ENCODE measurements around the gene KRT85.

Gene KRT85

GRCh38 chr12:52331833-52332232 lies 35.4 kb downstream of the KRT85 start:
- H3K4ac ChIP-seq (ENCODE audit: low read depth in 1 of 2, low read length in 2 of 2) = no peak overlapping the region
- H3K9ac ChIP-seq (ENCODE audit: low read length) = no peak overlapping the region
- no peak overlapping the region for H2BK120ac ChIP-seq (ENCODE audit: low read depth, low read length)
- H3K4me1 ChIP-seq (ENCODE audit: control insufficient read depth, insufficient read depth, low read depth, low read length) = no peaks in the 10 kb centered on the region
- H3K9me3 ChIP-seq (ENCODE audit: control insufficient read depth, low read length) = peaks cover 13% of the 10 kb centered on the region
- no peak overlapping the region for H2BK12ac ChIP-seq (ENCODE audit: low read length in 2 of 2)
- no peak overlapping the region for H2BK5ac ChIP-seq (ENCODE audit: low read depth, low read length, poor library complexity, severe bottlenecking)
- H3K79me1 ChIP-seq (replicated peaks; ENCODE audit: low read length, poor library complexity, severe bottlenecking) = no peaks in the 10 kb centered on the region
- no peak overlapping the region for H3K4me2 ChIP-seq (ENCODE audit: low read length, poor library complexity, severe bottlenecking)
- no peak overlapping the region for H4K8ac ChIP-seq (ENCODE audit: low read length)
- no peak overlapping the region for H2AK5ac ChIP-seq (ENCODE audit: low read length, severe bottlenecking)
- H3K27ac ChIP-seq (ENCODE audit: low read length, poor library complexity, severe bottlenecking) = no peak overlapping the region
- H2AFZ ChIP-seq (ENCODE audit: low read depth, low read length) = no peak overlapping the region
- DNase-seq = no peak
- no peak overlapping the region for H4K91ac ChIP-seq (ENCODE audit: low read length)
- no peak overlapping the region for H3K14ac ChIP-seq (ENCODE audit: low read length in 2 of 2)
- no peaks in the 10 kb centered on the region for H3K36me3 ChIP-seq (ENCODE audit: control insufficient read depth in 1 of 2, insufficient read depth in 2 of 2, low read depth in 1 of 2, low read length in 2 of 2)
- H3K18ac ChIP-seq (ENCODE audit: low read depth in 1 of 2, low read length in 2 of 2) = no peak overlapping the region
- H3K27me3 ChIP-seq (ENCODE audit: control insufficient read depth in 1 of 2, insufficient read depth in 1 of 2, low read length in 2 of 2) = peaks cover 38 to 72% of the 10 kb centered on the region in 2 experiments
- 77% methylated on average over 3 of the region's 3 CpGs for WGBS
- H3K23ac ChIP-seq (ENCODE audit: low read length in 2 of 2) = no peak overlapping the region
- H2BK15ac ChIP-seq (ENCODE audit: low read depth, poor library complexity, severe bottlenecking) = no peak overlapping the region
- no peak overlapping the region for H3K4me3 ChIP-seq (ENCODE audit: insufficient read depth in 1 of 2, low read depth in 1 of 2, low read length in 2 of 2)

DNA sequence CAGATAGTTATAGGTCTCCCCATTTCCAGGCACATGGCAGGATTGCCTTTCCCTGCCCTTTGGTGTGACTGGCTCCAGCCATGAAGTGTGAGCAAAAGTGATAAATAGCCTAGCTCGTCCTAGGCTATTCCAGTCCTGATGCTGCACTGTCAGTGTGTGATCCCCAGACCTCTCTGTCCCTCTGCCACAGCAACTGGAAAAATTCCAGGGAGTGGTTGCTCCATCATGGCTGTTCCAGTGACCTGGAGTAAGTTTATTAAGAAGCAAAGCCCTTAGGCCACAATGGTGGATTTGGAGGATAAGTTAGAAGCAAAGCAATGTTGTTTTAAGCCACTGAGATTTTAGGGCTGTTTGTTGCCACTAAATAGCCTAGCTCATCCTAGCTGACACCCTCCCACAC lies 36.2 kb downstream of the KRT85 start:
- no peak overlapping the region for H3K23ac ChIP-seq (ENCODE audit: low read length in 2 of 2)
- H2AFZ ChIP-seq (ENCODE audit: low read depth, low read length) = no peak overlapping the region

DNA sequence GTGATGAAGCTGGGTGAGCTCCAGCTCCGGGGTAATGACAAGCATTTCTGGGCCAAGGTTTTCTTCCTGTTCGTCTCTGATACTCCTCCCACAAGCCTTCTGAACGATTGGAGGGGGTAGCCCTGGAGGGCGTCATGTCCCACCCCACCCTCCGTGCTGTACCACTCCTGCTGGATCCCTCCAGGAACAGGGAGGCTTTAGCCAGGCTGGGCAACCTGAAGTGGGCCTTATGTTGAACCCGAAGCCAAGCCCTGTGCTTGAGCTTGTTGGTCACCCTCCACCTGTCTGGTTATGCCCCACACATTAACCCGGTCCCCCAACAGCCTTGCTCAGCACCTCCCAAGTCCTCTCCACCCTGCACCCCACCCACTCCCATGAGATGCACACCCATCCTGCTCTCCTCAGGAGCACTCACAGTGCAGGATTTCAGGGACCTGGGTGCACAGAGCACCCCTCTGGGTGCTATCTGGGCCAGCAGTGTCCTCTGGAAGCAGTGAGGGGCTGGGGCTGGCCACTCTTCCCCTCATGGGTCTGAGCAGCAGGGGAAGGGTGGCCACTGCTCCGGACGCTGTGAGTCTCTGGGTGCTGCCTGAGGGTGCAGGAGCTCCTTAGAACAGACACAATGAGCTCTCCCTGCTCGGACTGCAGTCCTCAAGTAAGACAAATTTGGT lies 39.3 kb downstream of the KRT85 start:
- Histone ChIP-seq H2BK5ac (ENCODE audit: low read depth, low read length, poor library complexity, severe bottlenecking) (no peak overlapping the region), H3K9me3 (ENCODE audit: control insufficient read depth, low read length) (no peaks in the 10 kb centered on the region), H3K4me2 (ENCODE audit: low read length, poor library complexity, severe bottlenecking) (no peak overlapping the region)

More for the DNA sequence above, 36.2 kb downstream of the KRT85 start:
- 5% methylated on average over 1 of the region's 1 CpG for WGBS
- H2BK15ac ChIP-seq (ENCODE audit: low read depth, poor library complexity, severe bottlenecking) = no peak overlapping the region
- no peaks in the 10 kb centered on the region for H3K36me3 ChIP-seq (ENCODE audit: control insufficient read depth in 1 of 2, insufficient read depth in 2 of 2, low read depth in 1 of 2, low read length in 2 of 2)
- no peak overlapping the region for H4K91ac ChIP-seq (ENCODE audit: low read length)
- H3K14ac ChIP-seq (ENCODE audit: low read length in 2 of 2) = no peak overlapping the region
- H3K4me1 ChIP-seq (ENCODE audit: control insufficient read depth, insufficient read depth, low read depth, low read length) = no peaks in the 10 kb centered on the region
- H3K4me2 ChIP-seq (ENCODE audit: low read length, poor library complexity, severe bottlenecking) = no peak overlapping the region
- no peak overlapping the region for H2BK120ac ChIP-seq (ENCODE audit: low read depth, low read length)
- H3K9me3 ChIP-seq (ENCODE audit: control insufficient read depth, low read length) = peaks cover 13% of the 10 kb centered on the region
- H3K79me1 ChIP-seq (replicated peaks; ENCODE audit: low read length, poor library complexity, severe bottlenecking) = no peaks in the 10 kb centered on the region
- H4K8ac ChIP-seq (ENCODE audit: low read length) = no peak overlapping the region
- no peak overlapping the region for H2BK12ac ChIP-seq (ENCODE audit: low read length in 2 of 2)
- no peak overlapping the region for H3K9ac ChIP-seq (ENCODE audit: low read length)
- no peak overlapping the region for H3K4ac ChIP-seq (ENCODE audit: low read depth in 1 of 2, low read length in 2 of 2)
- H2BK5ac ChIP-seq (ENCODE audit: low read depth, low read length, poor library complexity, severe bottlenecking) = no peak overlapping the region
- no peak for DNase-seq
- no peak overlapping the region for H3K18ac ChIP-seq (ENCODE audit: low read depth in 1 of 2, low read length in 2 of 2)
- H3K4me3 ChIP-seq (ENCODE audit: insufficient read depth in 1 of 2, low read depth in 1 of 2, low read length in 2 of 2) = no peak overlapping the region
- H3K27ac ChIP-seq (ENCODE audit: low read length, poor library complexity, severe bottlenecking) = no peak overlapping the region
- H2AK5ac ChIP-seq (ENCODE audit: low read length, severe bottlenecking) = no peak overlapping the region
- H3K27me3 ChIP-seq (ENCODE audit: control insufficient read depth in 1 of 2, insufficient read depth in 1 of 2, low read length in 2 of 2) = peaks cover 38 to 74% of the 10 kb centered on the region in 2 experiments

GRCh38 chr12:52327052-52327829 lies 40.0 kb downstream of the KRT85 start:
- peak; percentile 86 for DNase-seq
- Histone ChIP-seq H3K27ac (ENCODE audit: low read length, poor library complexity, severe bottlenecking) (no peak overlapping the region), H3K36me3 (ENCODE audit: control insufficient read depth in 1 of 2, insufficient read depth in 2 of 2, low read depth in 1 of 2, low read length in 2 of 2) (no peaks in the 10 kb centered on the region), H2BK5ac (ENCODE audit: low read depth, low read length, poor library complexity, severe bottlenecking) (no peak overlapping the region), H3K4me1 (ENCODE audit: control insufficient read depth, insufficient read depth, low read depth, low read length) (no peaks in the 10 kb centered on the region), H2BK12ac (ENCODE audit: low read length in 2 of 2) (no peak overlapping the region), H3K18ac (ENCODE audit: low read depth in 1 of 2, low read length in 2 of 2) (no peak overlapping the region), H4K8ac (ENCODE audit: low read length) (no peak overlapping the region), H2BK120ac (ENCODE audit: low read depth, low read length) (no peak overlapping the region), H2BK15ac (ENCODE audit: low read depth, poor library complexity, severe bottlenecking) (no peak overlapping the region), H3K9me3 (ENCODE audit: control insufficient read depth, low read length) (no peaks in the 10 kb centered on the region), H3K4me2 (ENCODE audit: low read length, poor library complexity, severe bottlenecking) (no peak overlapping the region), H3K79me1 (replicated peaks; ENCODE audit: low read length, poor library complexity, severe bottlenecking) (no peaks in the 10 kb centered on the region), H2AFZ (ENCODE audit: low read depth, low read length) (no peak overlapping the region), H2AK5ac (ENCODE audit: low read length, severe bottlenecking) (no peak overlapping the region), H3K27me3 (ENCODE audit: control insufficient read depth in 1 of 2, insufficient read depth in 1 of 2, low read length in 2 of 2) (peaks cover 53 to 87% of the 10 kb centered on the region in 2 experiments), H4K91ac (ENCODE audit: low read length) (no peak overlapping the region), H3K23ac (ENCODE audit: low read length in 2 of 2) (no peak overlapping the region), H3K9ac (ENCODE audit: low read length) (no peak overlapping the region), H3K4ac (ENCODE audit: low read depth in 1 of 2, low read length in 2 of 2) (no peak overlapping the region), H3K4me3 (ENCODE audit: insufficient read depth in 1 of 2, low read depth in 1 of 2, low read length in 2 of 2) (no peak overlapping the region), H3K14ac (ENCODE audit: low read length in 2 of 2) (no peak overlapping the region)
- WGBS = 39% methylated on average over 9 of the region's 11 CpGs

More for the DNA sequence above, 39.3 kb downstream of the KRT85 start:
- peaks cover 49 to 87% of the 10 kb centered on the region in 2 experiments for H3K27me3 ChIP-seq (ENCODE audit: control insufficient read depth in 1 of 2, insufficient read depth in 1 of 2, low read length in 2 of 2)
- H3K36me3 ChIP-seq (ENCODE audit: control insufficient read depth in 1 of 2, insufficient read depth in 2 of 2, low read depth in 1 of 2, low read length in 2 of 2) = no peaks in the 10 kb centered on the region
- no peak overlapping the region for H3K18ac ChIP-seq (ENCODE audit: low read depth in 1 of 2, low read length in 2 of 2)
- H3K27ac ChIP-seq (ENCODE audit: low read length, poor library complexity, severe bottlenecking) = no peak overlapping the region
- H2BK12ac ChIP-seq (ENCODE audit: low read length in 2 of 2) = no peak overlapping the region
- no peaks in the 10 kb centered on the region for H3K79me1 ChIP-seq (replicated peaks; ENCODE audit: low read length, poor library complexity, severe bottlenecking)
- H3K23ac ChIP-seq (ENCODE audit: low read length in 2 of 2) = no peak overlapping the region
- no peak overlapping the region for H2BK120ac ChIP-seq (ENCODE audit: low read depth, low read length)
- H4K91ac ChIP-seq (ENCODE audit: low read length) = no peak overlapping the region
- no peak for DNase-seq
- no peak overlapping the region for H3K9ac ChIP-seq (ENCODE audit: low read length)
- no peaks in the 10 kb centered on the region for H3K4me1 ChIP-seq (ENCODE audit: control insufficient read depth, insufficient read depth, low read depth, low read length)
- no peak overlapping the region for H3K14ac ChIP-seq (ENCODE audit: low read length in 2 of 2)
- 78% methylated on average over 9 of the region's 10 CpGs for WGBS
- no peak overlapping the region for H4K8ac ChIP-seq (ENCODE audit: low read length)
- no peak overlapping the region for H3K4me3 ChIP-seq (ENCODE audit: insufficient read depth in 1 of 2, low read depth in 1 of 2, low read length in 2 of 2)
- no peak overlapping the region for H2AFZ ChIP-seq (ENCODE audit: low read depth, low read length)
- H2BK15ac ChIP-seq (ENCODE audit: low read depth, poor library complexity, severe bottlenecking) = no peak overlapping the region
- no peak overlapping the region for H2AK5ac ChIP-seq (ENCODE audit: low read length, severe bottlenecking)
- H3K4ac ChIP-seq (ENCODE audit: low read depth in 1 of 2, low read length in 2 of 2) = no peak overlapping the region
